DOHH2 (cell line): ENCODE measurements around the gene POLRMT.

ENCODE experiments used
- H3F3A ChIP-seq: fragments of 200-600 bp; sonication (generic), shearing (Covaris generic); 2 replicates; pipeline ENCODE4 v1.6.0; 2016; ENCODE audit warnings: antibody characterized with exemption, mild to moderate bottlenecking; ENCODE audit not compliant: control insufficient read depth, insufficient read depth
- H3K27ac ChIP-seq: fragments of 200-600 bp; sonication (generic); 2 replicates; pipeline ENCODE4 v1.5.1; 2014; ENCODE audit warnings: low read depth, mild to moderate bottlenecking, low read length, moderate library complexity
- H3K27me3 ChIP-seq: fragments of 200-600 bp; sonication (generic); 2 replicates; pipeline ENCODE4 v1.6.1; 2014; ENCODE audit warnings: mild to moderate bottlenecking, low read length, mixed read lengths; ENCODE audit not compliant: control insufficient read depth
- H3K36me3 ChIP-seq: fragments of 200-600 bp; sonication (generic); 2 replicates; pipeline ENCODE4 v1.6.1; 2014; ENCODE audit warnings: mild to moderate bottlenecking, low read length, moderate library complexity, mixed read lengths; ENCODE audit not compliant: control insufficient read depth
- H3K4me1 ChIP-seq: fragments of 200-600 bp; sonication (generic); 2 replicates; pipeline ENCODE4 v1.6.1; 2014; ENCODE audit warnings: mild to moderate bottlenecking, low read length, mixed read lengths; ENCODE audit not compliant: control insufficient read depth
- H3K4me2 ChIP-seq: fragments of 200-600 bp; sonication (generic); 2 replicates; pipeline ENCODE4 v1.6.0; 2014; ENCODE audit warnings: mild to moderate bottlenecking, low read length, moderate library complexity
- H3K4me3 ChIP-seq: fragments of 200-600 bp; sonication (generic); 2 replicates; pipeline ENCODE4 v1.5.1; 2014; ENCODE audit warnings: mild to moderate bottlenecking, low read length, mixed read lengths
- H3K79me2 ChIP-seq: fragments of 200-600 bp; sonication (generic); 2 replicates; pipeline ENCODE4 v1.6.1; 2014; ENCODE audit warnings: mild to moderate bottlenecking, low read length, mixed read lengths; ENCODE audit not compliant: control insufficient read depth
- H3K9me2 ChIP-seq: fragments of 200-600 bp; sonication (generic); replicated peaks from 2 replicates; pipeline ENCODE4 v1.6.1; 2014; ENCODE audit warnings: mild to moderate bottlenecking, low read length, mixed read lengths; ENCODE audit not compliant: control insufficient read depth
- H3K9me3 ChIP-seq: fragments of 200-600 bp; sonication (generic); 2 replicates; pipeline ENCODE4 v1.6.1; 2014; ENCODE audit warnings: antibody characterized with exemption, low read length, mixed read lengths; ENCODE audit not compliant: control insufficient read depth, insufficient read depth
- H4K20me1 ChIP-seq: fragments of 200-600 bp; sonication (generic); 2 replicates; pipeline ENCODE4 v1.6.0; 2014; ENCODE audit warnings: low read depth, mild to moderate bottlenecking, antibody characterized with exemption, low read length, moderate library complexity; ENCODE audit not compliant: control insufficient read depth, insufficient read depth
- CTCF ChIP-seq: fragments of 200-600 bp; sonication (generic); IDR thresholded peaks from one replicate; pipeline ENCODE4 v1.5.1; 2014; ENCODE audit warnings: antibody characterized with exemption, mild to moderate bottlenecking, low read depth, low read length; ENCODE audit not compliant: poor library complexity, severe bottlenecking
- EZH2phosphoT487 ChIP-seq: fragments of 200-600 bp; sonication (generic); IDR thresholded peaks from 2 replicates; pipeline ENCODE4 v1.6.1; 2017; ENCODE audit warnings: borderline replicate concordance, mild to moderate bottlenecking, antibody characterized with exemption, low read length, moderate library complexity, mixed read lengths

Gene POLRMT

GRCh38 chr19:602391-603301 is 30.7 kb downstream of the POLRMT start:
- no peaks in the 10 kb centered on the region for H3K27me3 ChIP-seq
- H3K9me3 ChIP-seq: no peaks in the 10 kb centered on the region
- H3K4me2 ChIP-seq: no peak overlapping the region
- H3K9me2 ChIP-seq: no peaks in the 10 kb centered on the region
- H3K4me3 ChIP-seq: no peak overlapping the region
- no peaks in the 10 kb centered on the region for H3K4me1 ChIP-seq
- no peaks in the 10 kb centered on the region for H3K79me2 ChIP-seq
- H3F3A ChIP-seq: no peaks in the 10 kb centered on the region; the same call in 1 of the 2 replicates
- H4K20me1 ChIP-seq: no peaks in the 10 kb centered on the region
- no peak overlapping the region for H3K27ac ChIP-seq
- TF ChIP-seq EZH2phosphoT487 (no peak), CTCF (no peak)
- H3K36me3 ChIP-seq: no peaks in the 10 kb centered on the region

GRCh38 chr19:601790-602189 is 31.5 kb downstream of the POLRMT start:
- Histone ChIP-seq H3K27ac (no peak overlapping the region), H3K9me3 (no peaks in the 10 kb centered on the region), H3K4me3 (no peak overlapping the region), H3K79me2 (no peaks in the 10 kb centered on the region), H4K20me1 (no peaks in the 10 kb centered on the region), H3K27me3 (no peaks in the 10 kb centered on the region), H3F3A (no peaks in the 10 kb centered on the region; the same call in 1 of the 2 replicates), H3K36me3 (no peaks in the 10 kb centered on the region), H3K4me2 (no peak overlapping the region), H3K4me1 (no peaks in the 10 kb centered on the region), H3K9me2 (no peaks in the 10 kb centered on the region)
- TF ChIP-seq EZH2phosphoT487 (no peak), CTCF (no peak)

DNA sequence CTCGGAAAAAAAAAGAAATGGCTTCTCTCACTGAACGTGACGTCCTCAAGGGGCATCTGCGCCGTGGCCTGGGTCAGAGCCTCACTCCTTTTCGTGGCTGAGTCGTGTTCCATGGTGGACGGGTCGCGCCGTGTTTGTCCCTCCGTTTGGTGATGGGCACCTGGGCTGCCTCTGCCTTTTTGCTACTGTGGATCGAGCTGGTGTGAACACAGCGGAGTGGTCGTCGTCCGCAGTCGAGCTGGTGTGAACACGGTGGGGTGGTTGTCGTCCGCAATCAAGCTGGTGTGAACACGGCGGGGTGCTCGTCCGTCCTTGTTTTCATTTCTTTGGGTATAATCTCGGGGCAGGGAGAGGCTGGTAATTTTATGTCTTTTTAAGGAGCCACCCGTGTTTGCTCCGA is 32.0 kb downstream of the POLRMT start:
- Histone ChIP-seq H3K4me2 (no peak overlapping the region), H3K4me1 (no peaks in the 10 kb centered on the region), H3K79me2 (no peaks in the 10 kb centered on the region), H3F3A (no peaks in the 10 kb centered on the region; the same call in 1 of the 2 replicates), H3K4me3 (no peak overlapping the region), H4K20me1 (no peaks in the 10 kb centered on the region), H3K27me3 (no peaks in the 10 kb centered on the region), H3K27ac (no peak overlapping the region), H3K9me3 (no peaks in the 10 kb centered on the region), H3K9me2 (no peaks in the 10 kb centered on the region), H3K36me3 (no peaks in the 10 kb centered on the region)
- no peak for TF ChIP-seq CTCF
- no peak for TF ChIP-seq EZH2phosphoT487
